Body of pancreas (tissue), 4 donors: Measurements from ENCODE around the gene UBL4A. TPM values are rescaled to one million over a fixed set of nuclear protein-coding genes. Genes with fewer than 3 reads are reported as not detected.

Experiments
- ATAC-seq: fragments of 150-250 bp; one replicate; pipeline ENCODE4 v1.9.1; 2016
- DNase-seq, 4 donors: peaks; one replicate each; pipeline ENCODE4 v3.0.0-alpha.2; 2019
- H3K27ac ChIP-seq, 4 donors: fragments of 200-600 bp; sonication (generic); 1 replicate in 3 of 4; 2 replicates in 1 of 4; pipeline versions ENCODE4 v1.5.1 to v1.6.1; 2016 to 2019; ENCODE audit warnings: mild to moderate bottlenecking in 1 of 4, mixed read lengths in 1 of 4, moderate library complexity in 1 of 4
- H3K27me3 ChIP-seq, 2 donors: fragments of 200-600 bp; sonication (generic); one replicate each; pipeline ENCODE4 v1.6.0; 2016; ENCODE audit warnings: mild to moderate bottlenecking in 1 of 2
- H3K36me3 ChIP-seq, 2 donors: fragments of 200-600 bp; sonication (generic); replicated peaks in 1 of 2; 2 replicates each; pipeline ENCODE4 v1.5.1; 2016; ENCODE audit warnings: low read depth in 2 of 2; ENCODE audit not compliant: insufficient read depth in 1 of 2
- H3K4me1 ChIP-seq: fragments of 200-600 bp; sonication (generic); one replicate; pipeline ENCODE4 v1.6.0; 2016
- H3K4me3 ChIP-seq, 2 donors: fragments of 200-600 bp; sonication (generic); 1 replicate in 1 of 2; 2 replicates in 1 of 2; pipeline ENCODE4 v1.5.1; 2016 to 2019
- H3K9me3 ChIP-seq, 3 donors: fragments of 200-600 bp; sonication (generic); 1 replicate in 2 of 3; 2 replicates in 1 of 3; pipeline ENCODE4 v1.5.1; 2016
- POLR2A ChIP-seq, 3 donors: fragments of 450-650 bp; IDR thresholded peaks; one replicate each; pipeline ENCODE4 v1.6.1; 2016; ENCODE audit warnings: antibody characterized with exemption in 3 of 3, mild to moderate bottlenecking in 2 of 3
- WGBS, 2 donors: methylation state at CpG; one replicate each; pipeline ENCODE4 v1.1.5; 2017; 5-methylcytosine and 5-hydroxymethylcytosine counted together
- intact Hi-C: fragments of 100-400 bp; cut with DNase I; formaldehyde crosslinking; loops from one replicate; pipeline ENCODE4 v1.15.1; 2023
- total RNA-seq, 2 donors: library from RNA; depleted of rRNA; stranded (reverse); fragments of >200 nt; gene quantifications; one replicate each; pipeline ENCODE4 v1.1.0, GENCODE V29; 2016
- TF ChIP-seq, protein P1 (sequence below), 7 experiments: fragments of 450-650 bp in 4 of 7; fragments of 200-600 bp in 3 of 7; sonication (generic) in 3 of 7; IDR thresholded peaks; one replicate each; pipeline ENCODE4 v1.5.1; 2016 to 2019; ENCODE audit warnings: antibody characterized with exemption in 7 of 7

UBL4A gene
- total RNA-seq, 2 donors from 2014 or later: 24.9 to 34.9 TPM

- WGBS, 2 donors: 93 to 96% methylated on average over 5 to 17 of the region's 23 CpGs
- H3K9me3 ChIP-seq: no peaks in the 10 kb centered on the region
- no peaks in the 10 kb centered on the region for H3K4me1 ChIP-seq
- H3K36me3 ChIP-seq: peaks cover 0 to 2% of the 10 kb centered on the region in 2 donors
- TF ChIP-seq, protein P1, sequence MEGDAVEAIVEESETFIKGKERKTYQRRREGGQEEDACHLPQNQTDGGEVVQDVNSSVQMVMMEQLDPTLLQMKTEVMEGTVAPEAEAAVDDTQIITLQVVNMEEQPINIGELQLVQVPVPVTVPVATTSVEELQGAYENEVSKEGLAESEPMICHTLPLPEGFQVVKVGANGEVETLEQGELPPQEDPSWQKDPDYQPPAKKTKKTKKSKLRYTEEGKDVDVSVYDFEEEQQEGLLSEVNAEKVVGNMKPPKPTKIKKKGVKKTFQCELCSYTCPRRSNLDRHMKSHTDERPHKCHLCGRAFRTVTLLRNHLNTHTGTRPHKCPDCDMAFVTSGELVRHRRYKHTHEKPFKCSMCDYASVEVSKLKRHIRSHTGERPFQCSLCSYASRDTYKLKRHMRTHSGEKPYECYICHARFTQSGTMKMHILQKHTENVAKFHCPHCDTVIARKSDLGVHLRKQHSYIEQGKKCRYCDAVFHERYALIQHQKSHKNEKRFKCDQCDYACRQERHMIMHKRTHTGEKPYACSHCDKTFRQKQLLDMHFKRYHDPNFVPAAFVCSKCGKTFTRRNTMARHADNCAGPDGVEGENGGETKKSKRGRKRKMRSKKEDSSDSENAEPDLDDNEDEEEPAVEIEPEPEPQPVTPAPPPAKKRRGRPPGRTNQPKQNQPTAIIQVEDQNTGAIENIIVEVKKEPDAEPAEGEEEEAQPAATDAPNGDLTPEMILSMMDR (IDR thresholded peaks at IDR 0.05): no peak
- TF ChIP-seq POLR2A (IDR thresholded peaks at IDR 0.05): no peak
- no peak for DNase-seq
- H3K27me3 ChIP-seq: no peaks in the 10 kb centered on the region
- no peak overlapping the region for H3K27ac ChIP-seq
- intact Hi-C loops: no loop called here
- H3K4me3 ChIP-seq: no peak overlapping the region
- no peak for ATAC-seq
Measured at GRCh38 chrX:154470914-154471568, 15.4 kb downstream of the UBL4A start.

DNA sequence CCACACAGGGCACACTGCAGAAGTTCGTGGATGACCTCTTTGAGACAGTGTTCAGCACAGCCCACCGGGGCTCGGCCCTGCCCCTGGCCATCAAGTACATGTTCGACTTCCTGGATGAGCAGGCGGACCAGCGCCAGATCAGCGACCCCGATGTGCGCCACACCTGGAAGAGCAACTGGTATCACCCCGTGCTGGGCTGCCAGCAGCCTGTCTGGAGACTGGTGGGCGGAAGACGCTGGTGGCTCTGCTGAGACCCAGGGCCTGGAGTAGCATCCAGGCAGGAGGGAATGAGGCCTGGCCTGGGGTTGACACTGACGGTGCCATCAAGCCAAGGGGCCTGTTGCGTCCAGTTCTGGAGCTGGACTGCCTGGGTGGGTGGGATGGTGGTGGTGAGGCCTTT is 16.0 kb downstream of the UBL4A start:
- H3K36me3 ChIP-seq: peaks cover 0 to 2% of the 10 kb centered on the region in 2 donors
- no peaks in the 10 kb centered on the region for H3K9me3 ChIP-seq
- ATAC-seq (no peak), DNase-seq (no peak)
- H3K27ac ChIP-seq: no peak overlapping the region
- WGBS, 2 donors: 81% methylated on average over 5 of the region's 14 CpGs; no CpG with 5 or more reads in 1 of the 2 donors
- H3K27me3 ChIP-seq: no peaks in the 10 kb centered on the region
- intact Hi-C loops: no loop called here
- no peaks in the 10 kb centered on the region for H3K4me1 ChIP-seq
- no peak overlapping the region for H3K4me3 ChIP-seq
- TF ChIP-seq, protein P1 (IDR thresholded peaks at IDR 0.05): no peak
- no peak for TF ChIP-seq POLR2A (IDR thresholded peaks at IDR 0.05)

DNA sequence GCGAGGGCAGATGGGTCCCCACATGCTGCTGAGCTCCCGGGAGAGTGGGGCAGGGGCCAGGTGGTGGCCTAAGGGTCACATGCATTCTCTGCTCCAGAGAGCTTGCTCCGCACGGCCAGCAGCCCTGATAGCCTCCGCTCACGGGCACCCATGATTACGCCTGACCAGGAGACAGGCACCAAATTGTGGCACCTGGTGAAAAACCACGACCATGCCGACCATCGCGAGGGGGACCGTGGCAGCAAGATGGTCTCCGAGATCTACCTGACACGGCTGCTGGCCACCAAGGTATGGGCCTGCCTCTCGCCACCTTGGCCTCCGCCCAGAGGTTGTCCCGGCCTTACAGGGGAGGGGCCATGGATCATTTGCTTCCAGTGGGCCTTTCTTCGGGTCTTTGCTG is 16.5 kb downstream of the UBL4A start:
- intact Hi-C loops: no loop called here
- Histone ChIP-seq H3K27me3 (no peaks in the 10 kb centered on the region), H3K4me1 (no peaks in the 10 kb centered on the region), H3K4me3 (no peak overlapping the region), H3K36me3 (peaks cover 0 to 2% of the 10 kb centered on the region in 2 donors), H3K27ac (no peak overlapping the region), H3K9me3 (no peaks in the 10 kb centered on the region)
- WGBS, 2 donors: 93% methylated on average over 8 of the region's 18 CpGs; no CpG with 5 or more reads in 1 of the 2 donors
- TF ChIP-seq, protein P1 (IDR thresholded peaks at IDR 0.05): no peak
- ATAC-seq (no peak), DNase-seq (no peak)

- Histone ChIP-seq H3K4me3 (no peak overlapping the region), H3K27ac (no peak overlapping the region), H3K27me3 (no peaks in the 10 kb centered on the region), H3K9me3 (no peaks in the 10 kb centered on the region), H3K36me3 (peaks cover 0 to 2% of the 10 kb centered on the region in 2 donors), H3K4me1 (no peaks in the 10 kb centered on the region)
- WGBS, 2 donors: 92 to 100% methylated on average over 2 to 6 of the region's 9 CpGs
- DNase-seq: no peak
- intact Hi-C loops: no loop called here
- TF ChIP-seq, protein P1 (IDR thresholded peaks at IDR 0.05): no peak
- TF ChIP-seq POLR2A (IDR thresholded peaks at IDR 0.05): no peak
- ATAC-seq: no peak
Measured at GRCh38 chrX:154469114-154469513, 17.3 kb downstream of the UBL4A start.

DNA sequence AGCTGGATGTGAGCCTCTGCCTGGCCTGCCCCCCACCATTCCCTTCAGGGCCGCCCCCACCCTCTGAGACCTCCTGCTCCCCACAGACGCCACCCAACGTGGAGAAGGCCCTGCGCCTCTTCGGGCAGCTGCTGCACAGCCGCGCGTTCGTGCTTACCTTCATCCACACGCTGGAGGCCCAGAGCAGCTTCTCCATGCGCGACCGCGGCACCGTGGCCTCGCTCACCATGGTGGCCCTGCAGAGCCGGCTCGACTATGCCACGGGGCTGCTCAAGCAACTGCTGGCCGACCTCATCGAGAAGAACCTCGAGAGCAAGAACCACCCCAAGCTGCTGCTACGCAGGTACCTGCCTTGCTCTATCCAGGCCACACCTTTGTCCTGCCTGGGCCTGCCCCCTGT is 18.2 kb downstream of the UBL4A start:
- H3K9me3 ChIP-seq: no peaks in the 10 kb centered on the region
- intact Hi-C loops: no loop called here
- 95% methylated on average over 10 of the region's 23 CpGs; no CpG with 5 or more reads in 1 of the 2 donors for WGBS, 2 donors
- H3K27me3 ChIP-seq: no peaks in the 10 kb centered on the region
- peaks cover 0 to 2% of the 10 kb centered on the region in 2 donors for H3K36me3 ChIP-seq
- H3K27ac ChIP-seq: no peak overlapping the region
- no peak overlapping the region for H3K4me3 ChIP-seq
- ATAC-seq: no peak
- TF ChIP-seq, protein P1 (IDR thresholded peaks at IDR 0.05): no peak
- TF ChIP-seq POLR2A (IDR thresholded peaks at IDR 0.05): no peak
- H3K4me1 ChIP-seq: no peaks in the 10 kb centered on the region
- DNase-seq: no peak
